ENCODE measurements around the gene NEMP1.
"Not testable (repeated sequence)": the region's sequence is repeated elsewhere in the genome, so short reads cannot be mapped to it uniquely, and the experiment has no call there.

NEMP1 gene

DNA sequence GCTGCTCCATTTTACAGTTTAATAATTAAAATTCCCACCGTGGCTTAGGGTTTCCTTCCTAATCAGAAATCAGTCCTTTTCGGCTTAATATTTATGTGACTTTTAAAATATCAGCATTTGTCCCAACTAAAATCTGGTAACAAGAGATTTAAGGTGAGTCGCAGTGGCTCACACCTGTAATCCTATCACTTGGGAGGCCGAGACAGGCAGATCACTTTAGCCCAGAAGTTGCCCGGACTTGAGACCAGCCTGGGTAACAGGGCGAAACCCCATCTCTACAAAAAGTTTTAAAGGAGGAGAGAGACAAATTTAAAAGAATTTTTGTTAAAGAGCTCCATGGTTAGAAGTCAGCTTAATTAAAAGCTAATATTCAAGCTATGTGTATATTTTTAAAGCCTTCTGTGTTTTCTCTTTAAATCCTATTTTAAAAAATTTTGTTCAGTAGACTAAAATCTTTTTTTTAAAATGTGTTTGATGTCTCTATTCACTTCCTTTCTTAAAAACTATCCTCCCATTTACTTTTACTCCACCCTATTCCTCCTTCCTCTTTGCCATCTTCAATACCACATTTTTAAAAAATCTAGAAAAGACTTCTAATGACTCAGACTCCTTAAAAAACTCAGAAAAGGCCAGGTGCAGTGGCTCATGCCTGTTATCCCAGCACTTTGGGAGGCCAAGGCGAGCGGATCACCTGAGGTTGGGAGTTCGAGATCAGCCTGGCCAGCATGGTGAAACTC is 58.4 kb downstream of the NEMP1 start:
- DNase-seq = no peak

DNA sequence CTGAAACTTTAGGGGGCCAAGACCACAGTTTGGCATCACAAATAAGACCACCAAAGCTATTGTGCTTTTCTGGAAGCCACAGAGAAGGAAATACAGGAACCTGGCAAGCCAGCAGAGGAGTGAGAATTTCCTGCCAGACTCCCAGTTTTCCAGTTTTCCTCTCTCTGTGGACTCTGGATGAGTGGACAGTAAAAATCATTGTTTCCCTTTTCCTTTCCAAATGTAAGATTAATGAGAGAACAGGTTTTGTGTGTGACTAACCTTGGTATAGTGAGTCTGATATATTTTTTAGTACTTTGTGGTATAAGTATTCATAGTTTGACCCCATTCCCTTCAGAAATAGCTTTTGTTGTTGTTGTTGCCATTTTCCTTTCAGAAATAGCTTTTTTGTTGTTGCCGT is 59.7 kb downstream of the NEMP1 start:
- DNase-seq = no peak

DNA sequence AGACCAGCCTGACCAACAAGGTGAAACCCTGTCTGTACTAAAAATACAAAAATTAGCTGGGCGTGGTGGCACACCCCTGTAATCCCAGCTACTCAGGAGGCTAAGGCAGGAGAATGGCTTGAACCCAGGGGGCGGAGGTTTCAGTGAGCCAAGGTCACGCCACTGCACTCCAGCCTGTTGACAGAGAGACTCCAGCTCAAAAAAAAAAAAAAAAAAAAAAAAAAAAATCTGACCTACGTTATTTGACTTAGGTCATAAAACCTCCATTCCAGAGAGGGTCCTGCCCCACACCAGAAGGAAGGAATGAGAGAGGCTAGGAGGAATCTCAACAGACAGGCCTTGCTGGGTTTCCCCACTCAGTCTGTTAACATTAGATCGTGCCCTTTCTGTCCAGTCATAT is 60.2 kb downstream of the NEMP1 start:
- not testable (repeated sequence) for DNase-seq

DNA sequence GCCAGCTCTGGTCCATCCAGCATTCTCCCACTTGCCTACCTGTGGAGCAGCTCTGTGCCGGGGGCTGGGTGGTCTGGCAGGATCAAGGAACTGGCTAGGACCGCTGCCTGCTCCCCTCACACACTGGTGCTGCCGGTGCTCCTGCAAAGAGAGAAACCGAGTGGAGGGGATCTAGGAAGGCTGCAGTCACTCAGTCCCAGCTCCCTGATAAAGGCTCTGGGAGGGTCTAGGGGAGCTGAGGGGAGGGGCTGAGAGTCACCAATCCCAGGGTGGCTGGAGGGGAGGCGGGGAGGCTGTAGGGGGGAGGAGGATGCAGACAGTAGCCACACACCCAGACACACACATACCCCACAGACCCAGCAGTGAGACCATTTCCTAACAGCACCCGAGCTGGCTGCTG is 62.2 kb downstream of the NEMP1 start, which contains the start of gene TAC3:
TAC3 (minus strand) TSS at position 182 of the 400 bp plus-strand sequence. CDS start 732 bp downstream, outside the sequence.
- DNase-seq = no peak

DNA sequence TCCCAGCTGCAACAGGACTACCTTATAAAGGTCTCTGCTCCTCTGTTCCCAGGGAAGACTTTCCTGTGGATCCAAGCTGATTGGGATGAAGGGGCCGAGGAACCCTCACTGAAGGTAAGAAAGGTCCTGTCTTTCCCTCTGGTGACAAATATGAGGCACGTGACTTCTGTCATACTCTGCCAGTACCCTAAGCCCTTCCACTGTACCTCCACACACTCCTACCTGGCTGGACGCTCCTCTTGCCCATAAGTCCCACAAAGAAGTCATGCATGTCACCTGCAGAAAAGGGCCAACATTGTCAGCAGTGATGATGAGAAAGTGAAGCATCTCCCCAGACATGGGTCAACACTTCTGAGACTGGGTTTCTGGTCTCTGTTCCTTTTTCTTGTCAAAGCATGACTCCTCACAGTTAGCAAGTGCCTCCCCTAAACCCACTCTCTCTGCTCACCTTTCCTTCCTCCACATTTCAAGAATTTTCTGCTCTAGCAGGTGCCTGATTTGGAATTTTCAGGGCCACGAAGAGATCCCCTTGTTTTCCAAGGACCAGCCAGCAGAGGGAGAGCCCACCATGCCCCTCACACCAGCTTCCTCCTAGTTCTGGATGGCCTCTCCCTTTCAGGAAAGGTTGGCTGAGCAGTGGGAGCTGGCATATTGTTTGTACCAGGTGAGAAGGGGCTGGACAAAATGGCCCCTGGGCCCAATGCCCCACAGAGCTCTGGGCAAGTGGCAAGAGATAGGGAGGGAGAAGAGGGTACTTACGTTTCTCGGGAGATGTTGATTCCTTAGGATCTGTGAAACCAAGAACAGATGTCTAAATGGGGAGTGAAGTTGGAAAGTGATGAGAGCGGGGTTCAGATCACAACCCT is 65.8 kb downstream of the NEMP1 start:
- DNase-seq = no peak

DNA sequence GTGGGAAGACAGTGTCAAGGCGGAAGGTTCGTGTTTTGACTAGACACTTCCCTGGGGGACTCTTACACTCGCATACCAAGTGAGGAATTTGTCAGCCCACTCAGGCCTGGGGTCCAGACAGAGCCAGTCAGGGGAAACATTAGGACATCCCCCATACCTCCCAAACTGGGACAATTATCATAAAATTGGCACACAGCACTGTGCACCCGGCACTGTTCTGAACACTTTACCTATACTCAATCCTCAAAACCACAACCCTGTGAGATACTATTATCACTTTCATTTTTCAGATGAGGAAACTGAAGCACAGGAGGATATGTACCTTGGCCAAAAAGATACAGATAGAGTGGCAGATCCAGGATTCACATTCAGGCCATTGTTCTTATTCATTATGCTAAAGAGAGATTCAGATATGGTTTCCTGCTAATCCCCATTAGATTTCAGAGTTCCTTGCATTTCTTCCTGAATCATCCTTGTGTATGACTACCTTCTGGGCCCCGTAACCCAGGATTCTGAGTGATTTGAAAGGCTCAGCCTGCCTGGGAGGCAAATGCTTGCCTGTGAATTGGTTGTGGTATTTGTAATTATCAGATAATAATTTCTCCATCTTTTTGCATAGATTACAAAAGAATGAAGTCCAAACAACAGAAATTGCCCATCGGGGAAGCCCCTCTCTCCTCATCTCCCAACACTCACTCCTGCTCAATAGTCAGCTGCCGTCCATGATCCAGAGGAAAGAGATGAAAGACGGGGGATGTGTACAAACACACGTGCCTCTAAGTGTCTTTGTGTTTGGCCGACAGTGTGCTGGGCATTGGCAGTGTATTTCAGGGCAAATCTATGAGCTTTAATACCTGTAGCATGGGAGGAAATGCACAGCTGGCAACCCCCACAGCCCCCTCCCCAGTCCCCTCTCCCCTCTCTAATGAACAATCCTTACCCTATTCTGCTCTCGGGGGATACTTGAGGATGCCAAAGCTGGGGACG is 66.9 kb downstream of the NEMP1 start:
- DNase-seq = no peak

DNA sequence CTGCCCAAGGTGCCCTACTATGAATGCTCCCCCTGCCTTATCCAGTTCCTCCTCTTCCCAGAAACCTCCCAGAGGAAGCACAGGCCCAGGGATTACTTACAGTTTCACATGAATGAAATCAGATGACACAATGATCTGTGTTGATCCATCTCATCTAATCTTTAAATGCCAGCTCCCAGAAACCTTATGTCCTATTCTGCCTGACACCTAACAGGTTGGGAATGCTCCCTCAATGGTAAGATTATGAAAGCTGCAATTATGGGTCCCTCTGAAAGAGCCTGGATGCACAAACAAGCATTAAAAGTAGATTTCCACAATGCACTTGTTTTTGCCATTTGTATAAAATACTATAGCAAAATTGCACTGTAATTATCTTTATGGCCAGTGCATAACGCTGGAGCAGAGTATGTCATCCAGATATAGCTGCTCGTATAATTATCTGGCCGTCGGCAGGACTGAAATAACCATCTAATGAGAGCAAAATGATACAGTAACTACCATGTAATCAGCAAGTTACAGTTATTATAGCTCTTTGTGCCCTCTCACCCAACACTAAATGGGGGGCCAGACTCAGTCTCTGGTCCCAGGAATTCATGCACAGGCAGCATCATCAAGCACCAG is 67.9 kb downstream of the NEMP1 start:
- no peak for DNase-seq

GRCh38 chr12:57009949-57010626 is 68.5 kb downstream of the NEMP1 start:
- no peak for DNase-seq

DNA sequence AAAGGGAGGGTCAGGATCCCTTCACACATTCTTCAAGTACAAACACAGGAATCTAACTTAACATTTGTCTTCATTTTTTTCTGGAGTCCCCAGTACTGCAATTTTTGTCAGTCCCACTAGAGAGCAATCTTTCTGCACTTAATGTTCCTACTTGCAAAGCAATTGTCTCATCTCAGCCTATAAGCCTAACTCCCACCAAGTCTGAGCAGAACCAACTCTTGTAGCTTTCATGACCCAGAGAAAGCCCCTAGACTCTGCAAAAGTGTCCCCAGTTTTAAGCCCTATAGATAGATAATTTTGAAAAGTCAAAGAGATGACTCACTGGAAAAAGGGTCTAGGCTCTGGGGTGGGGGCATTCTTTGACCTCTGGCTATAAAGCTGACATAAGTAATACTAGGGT is 70.4 kb downstream of the NEMP1 start:
- peak; percentile 92 for DNase-seq

- peak; percentile 56 for DNase-seq
Observed at GRCh38 chr12:57006809-57007475, 71.6 kb downstream of the NEMP1 start.

GRCh38 chr12:57005980-57006808 is 72.4 kb downstream of the NEMP1 start, which contains the start of gene ZBTB39:
Gene ZBTB39 (minus strand): TSS chr12:57006546. CDS start chr12:57004917, 1,629 bp downstream.
- DNase-seq = peak; percentile 73

Data from hematopoietic multipotent progenitor cell treated with erythropoietin and hydrocortisone succinate and interleukin-3 and kit ligand, for 6 days (in vitro differentiated cells).